H1 (cell line): ENCODE data around the gene ERVFRD-1. TPM values are rescaled to one million over a fixed set of nuclear protein-coding genes. Genes with fewer than 3 reads are reported as not detected.

Source experiments
- CTCF ChIA-PET: fragments of 300-600 bp; sonication (Branson Sonifier 250); formaldehyde crosslinking; loops from one replicate; lab custom pipeline; 2021; ENCODE audit not compliant: partially characterized antibody; lab: Charles Lee
- POLR2A ChIA-PET: fragments of 300-600 bp; sonication (Branson Sonifier 250); formaldehyde crosslinking; loops from one replicate; lab custom pipeline; 2021; ENCODE audit warnings: inconsistent platforms; ENCODE audit not compliant: partially characterized antibody; lab: Charles Lee
- DNase-seq, 2 experiments: peaks; one replicate each; pipeline versions ENCODE4 v3.0.0 to v3.0.0-alpha.2; 2010 to 2022; ENCODE audit warnings: low spot score in 2 of 2, low read depth in 1 of 2, mixed read lengths in 1 of 2
- FAIRE-seq: peaks from 2 replicates; lab custom pipeline; 2011; peaks lifted over from hg19 to GRCh38; lab: Jason Lieb, UNC
- H2AFZ ChIP-seq: 2 replicates; pipeline ENCODE4 v1.8.1; 2012; ENCODE audit warnings: low read length, inconsistent platforms
- H2AK5ac ChIP-seq: 2 replicates; pipeline ENCODE4 v1.6.1; 2013; ENCODE audit warnings: low read depth, low read length
- H2BK120ac ChIP-seq: replicated peaks from 2 replicates; pipeline ENCODE3; 2013; ENCODE audit warnings: low read depth, low read length, inconsistent platforms
- H2BK12ac ChIP-seq: 2 replicates; pipeline ENCODE4 v1.6.1; 2013; ENCODE audit warnings: low read depth, low read length
- H2BK15ac ChIP-seq: 2 replicates; pipeline ENCODE4 v1.6.1; 2013; ENCODE audit warnings: low read length
- H2BK20ac ChIP-seq: 2 replicates; pipeline ENCODE4 v1.6.1; 2013; ENCODE audit warnings: low read length
- H2BK5ac ChIP-seq: 2 replicates; pipeline ENCODE4 v1.6.1; 2013; ENCODE audit warnings: low read depth, low read length
- H3K14ac ChIP-seq: 2 replicates; pipeline ENCODE4 v1.6.1; 2013; ENCODE audit warnings: inconsistent platforms; ENCODE audit not compliant: insufficient read length
- H3K18ac ChIP-seq: 2 replicates; pipeline ENCODE4 v1.6.1; 2013; ENCODE audit warnings: low read length; ENCODE audit errors: extremely low read depth
- H3K23ac ChIP-seq: 2 replicates; pipeline ENCODE4 v1.6.1; 2013; ENCODE audit warnings: inconsistent platforms; ENCODE audit not compliant: insufficient read length
- H3K23me2 ChIP-seq: 2 replicates; pipeline ENCODE4 v1.6.1; 2013; ENCODE audit warnings: low read depth, low read length
- H3K27ac ChIP-seq: 2 replicates; pipeline ENCODE4 v1.6.1; 2011; ENCODE audit warnings: low read depth, low read length, inconsistent platforms
- H3K27me3 ChIP-seq, 4 experiments: replicated peaks in 1 of 4; 1 replicate in 1 of 4; 2 replicates in 3 of 4; pipeline versions ENCODE4 v1.6.1 to v1.8.1; 2011 to 2013; ENCODE audit warnings: low read length in 3 of 4, mild to moderate bottlenecking in 3 of 4, inconsistent platforms in 2 of 4, mixed read lengths in 2 of 4, moderate library complexity in 1 of 4; ENCODE audit not compliant: control insufficient read depth in 3 of 4, insufficient read depth in 3 of 4; ENCODE audit errors: extremely low read depth in 1 of 4
- H3K36me3 ChIP-seq, 4 experiments: 2 replicates each; pipeline versions ENCODE4 v1.6.1 to v1.8.1; 2011 to 2013; ENCODE audit warnings: mild to moderate bottlenecking in 4 of 4, low read length in 3 of 4, moderate library complexity in 2 of 4, control low read depth in 1 of 4, inconsistent platforms in 1 of 4; ENCODE audit not compliant: insufficient read depth in 4 of 4, control insufficient read depth in 2 of 4
- H3K4ac ChIP-seq: replicated peaks from 2 replicates; pipeline ENCODE3; 2013; ENCODE audit warnings: low read length, low read depth, mixed read lengths, inconsistent platforms; ENCODE audit not compliant: insufficient read length
- H3K4me1 ChIP-seq, 4 experiments: replicated peaks in 1 of 4; 1 replicate in 1 of 4; 2 replicates in 3 of 4; pipeline versions ENCODE4 v1.6.1 to v1.8.1; 2011 to 2013; ENCODE audit warnings: low read length in 3 of 4, inconsistent platforms in 2 of 4, mixed read lengths in 1 of 4; ENCODE audit not compliant: insufficient read depth in 4 of 4, control insufficient read depth in 3 of 4
- H3K4me2 ChIP-seq, 2 experiments: 2 replicates each; pipeline versions ENCODE4 v1.6.1 to v1.8.1; 2011 to 2013; ENCODE audit warnings: low read depth in 2 of 2, low read length in 2 of 2, control low read depth in 1 of 2, inconsistent platforms in 1 of 2, mild to moderate bottlenecking in 1 of 2; ENCODE audit not compliant: insufficient read depth in 1 of 2
- H3K4me3 ChIP-seq, 4 experiments: fragments of 200-600, 300-600 bp in 1 of 4; sonication (generic), shearing (Covaris generic), sonication (Bioruptor Twin) in 1 of 4; 2 replicates each; pipeline versions ENCODE4 v1.5.1 to v1.8.1; 2011 to 2016; ENCODE audit warnings: low read length in 4 of 4, low read depth in 3 of 4, control low read depth in 2 of 4, inconsistent platforms in 2 of 4, mild to moderate bottlenecking in 2 of 4, mixed read lengths in 1 of 4, moderate library complexity in 1 of 4; ENCODE audit not compliant: insufficient read depth in 2 of 4; ENCODE audit errors: extremely low read depth in 1 of 4
- H3K56ac ChIP-seq: replicated peaks from 2 replicates; pipeline ENCODE3; 2013; ENCODE audit warnings: low read depth, mild to moderate bottlenecking, mixed read lengths, low read length, inconsistent platforms; ENCODE audit not compliant: insufficient read length
- H3K79me1 ChIP-seq: 2 replicates; pipeline ENCODE4 v1.6.1; 2013; ENCODE audit warnings: low read depth, low read length, control low read depth
- H3K79me2 ChIP-seq, 2 experiments: 2 replicates each; pipeline versions ENCODE4 v1.6.1 to v1.8.1; 2012 to 2013; ENCODE audit warnings: low read length in 2 of 2, mild to moderate bottlenecking in 2 of 2, inconsistent platforms in 1 of 2; ENCODE audit not compliant: insufficient read depth in 2 of 2, control insufficient read depth in 1 of 2
- H3K9ac ChIP-seq, 4 experiments: replicated peaks in 1 of 4; 1 replicate in 1 of 4; 2 replicates in 3 of 4; pipeline versions ENCODE4 v1.6.1 to v1.8.1; 2011 to 2013; ENCODE audit warnings: low read depth in 3 of 4, low read length in 3 of 4, control low read depth in 2 of 4, mild to moderate bottlenecking in 2 of 4, moderate library complexity in 2 of 4, inconsistent platforms in 1 of 4; ENCODE audit errors: extremely low read depth in 1 of 4
- H3K9me3 ChIP-seq, 2 experiments: 2 replicates each; pipeline versions ENCODE4 v1.6.1 to v1.8.1; 2012 to 2013; ENCODE audit warnings: mild to moderate bottlenecking in 2 of 2, moderate library complexity in 2 of 2, control low read depth in 1 of 2, inconsistent platforms in 1 of 2, low read depth in 1 of 2, low read length in 1 of 2, mixed read lengths in 1 of 2; ENCODE audit not compliant: insufficient read depth in 2 of 2
- H4K20me1 ChIP-seq, 2 experiments: replicated peaks in 1 of 2; 2 replicates each; pipeline versions ENCODE3 to v1.8.1; 2011 to 2013; ENCODE audit warnings: inconsistent platforms in 2 of 2, low read length in 2 of 2, mild to moderate bottlenecking in 1 of 2; ENCODE audit not compliant: insufficient read depth in 2 of 2, control insufficient read depth in 1 of 2
- H4K5ac ChIP-seq: 2 replicates; pipeline ENCODE4 v1.6.1; 2013; ENCODE audit warnings: low read length, low read depth, mixed read lengths, inconsistent platforms; ENCODE audit not compliant: insufficient read length
- H4K8ac ChIP-seq: 2 replicates; pipeline ENCODE4 v1.8.0; 2013; ENCODE audit warnings: mild to moderate bottlenecking, moderate library complexity, low read length, inconsistent platforms; ENCODE audit not compliant: insufficient read depth; ENCODE audit errors: extremely low read depth
- H4K91ac ChIP-seq: replicated peaks from 2 replicates; pipeline ENCODE3; 2013; ENCODE audit warnings: low read length, mixed read lengths, inconsistent platforms; ENCODE audit not compliant: insufficient read length
- BRCA1 ChIP-seq: IDR thresholded peaks from 2 replicates; pipeline ENCODE4 v1.6.1; 2012; ENCODE audit warnings: low read depth, low read length, improper control_type of control experiment
- CBX5 ChIP-seq: fragments of 300-800, 300-1000 bp; sonication (generic); IDR thresholded peaks from 2 replicates; pipeline ENCODE4 v1.7.1; 2016; ENCODE audit warnings: antibody characterized with exemption, low read length, low read depth
- GABPA ChIP-seq: IDR thresholded peaks from 2 replicates; pipeline ENCODE4 v1.6.1; 2011; ENCODE audit warnings: mild to moderate bottlenecking, low read length, moderate library complexity, borderline replicate concordance; ENCODE audit not compliant: insufficient read depth
- GTF2F1 ChIP-seq: IDR thresholded peaks from 2 replicates; pipeline ENCODE4 v1.6.1; 2012; ENCODE audit warnings: low read depth, low read length, improper control_type of control experiment, borderline replicate concordance
- HDAC2 ChIP-seq, 2 experiments: fragments of 300-600 bp in 1 of 2; sonication (generic) in 1 of 2; IDR thresholded peaks; 2 replicates each; pipeline ENCODE4 v1.6.1; 2011 to 2012; ENCODE audit warnings: low read depth in 2 of 2, low read length in 2 of 2, mild to moderate bottlenecking in 2 of 2, moderate library complexity in 2 of 2, borderline replicate concordance in 1 of 2, inconsistent platforms in 1 of 2
- JUND ChIP-seq: IDR thresholded peaks from 2 replicates; pipeline ENCODE4 v1.6.1; 2011; ENCODE audit warnings: mild to moderate bottlenecking, improper control_type of control experiment, low read length
- MAFK ChIP-seq: IDR thresholded peaks from 2 replicates; pipeline ENCODE4 v1.6.1; 2012; ENCODE audit warnings: low read depth, mild to moderate bottlenecking, improper control_type of control experiment, low read length
- POLR2AphosphoS5 ChIP-seq: IDR thresholded peaks from 2 replicates; pipeline ENCODE4 v1.6.1; 2011; ENCODE audit warnings: low read depth, low read length
- POU5F1 ChIP-seq: IDR thresholded peaks from 2 replicates; pipeline ENCODE4 v1.6.1; 2011; ENCODE audit warnings: low read depth, mild to moderate bottlenecking, low read length, moderate library complexity
- RBBP5 ChIP-seq: IDR thresholded peaks from 2 replicates; pipeline ENCODE4 v1.7.1; 2012; ENCODE audit warnings: low read depth, mild to moderate bottlenecking, inconsistent platforms, low read length, moderate library complexity, borderline replicate concordance
- RFX5 ChIP-seq: IDR thresholded peaks from 2 replicates; pipeline ENCODE4 v1.6.1; 2011; ENCODE audit warnings: low read depth, low read length, improper control_type of control experiment, borderline replicate concordance
- SUZ12 ChIP-seq: fragments of 200-600 bp; sonication (generic); IDR thresholded peaks from 2 replicates; pipeline ENCODE4 v1.6.1; 2012; ENCODE audit warnings: mild to moderate bottlenecking, inconsistent platforms, low read length, moderate library complexity, mixed read lengths
- TBP ChIP-seq: IDR thresholded peaks from 2 replicates; pipeline ENCODE4 v1.6.1; 2011; ENCODE audit warnings: low read depth, low read length, improper control_type of control experiment
- WGBS, 2 experiments: shearing (Covaris generic) in 1 of 2; methylation state at CpG; one replicate each; pipeline versions ENCODE4 v1.1.6 to v1.1.7; 2013 to 2015; ENCODE audit warnings: low lambda C conversion rate in 2 of 2, mixed read lengths in 2 of 2, inconsistent platforms in 1 of 2, low coverage in 1 of 2, missing lambda C conversion rate in 1 of 2; ENCODE audit not compliant: insufficient replicate concordance in 2 of 2, insufficient coverage in 1 of 2, insufficient read length in 1 of 2; ENCODE audit errors: extremely low coverage in 1 of 2, missing lambda C conversion rate in 1 of 2; 5-methylcytosine and 5-hydroxymethylcytosine counted together
- polyA plus RNA-seq, 7 experiments: library from polyadenylated mRNA; depleted of rRNA in 3 of 7; stranded (reverse) in 5 of 7; unstranded in 2 of 7; fragments of >200 nt in 5 of 7; fragments of 200-250 nt in 2 of 7; gene quantifications; 1 replicate in 5 of 7; 2 replicates in 1 of 7; 4 replicates in 1 of 7; pipeline versions ENCODE4 v1.2.1 to v1.2.3, GENCODE V29; 2011 to 2013; ENCODE audit warnings: missing spikeins in 2 of 7, mixed read lengths in 2 of 7
- total RNA-seq: library from RNA; stranded (reverse); fragmentation: NEBNext Ultra II Directional; extraction: Animal tissue kit (Norgen Biotek cat#: 25700); gene quantifications from 2 replicates; pipeline ENCODE4 v1.2.1, GENCODE V29; 2021

The ERVFRD-1 gene
- total and polyA plus RNA-seq, 2 of the 8 experiments (the other 6 are each of a cell fraction or from before 2014, with no cell fraction given): not detected

GRCh38 chr6:11121851-11122250, 10.3 kb upstream of the ERVFRD-1 start:
- FAIRE-seq (no peak), DNase-seq (no peak)
- POLR2A ChIA-PET: no interaction called here
- peaks cover 0 to 5% (median 2%) of the 10 kb centered on the region in 4 experiments; a peak in 3 of 7 replicates for H3K4me1 ChIP-seq
- no peak overlapping the region for H2BK5ac ChIP-seq
- H3K4me2 ChIP-seq: no peak overlapping the region
- no peak overlapping the region for H4K5ac ChIP-seq
- no peak overlapping the region for H3K9ac ChIP-seq
- H3K18ac ChIP-seq: no peak overlapping the region
- no peak overlapping the region for H2AK5ac ChIP-seq
- H2BK20ac ChIP-seq: no peak overlapping the region
- H3K23ac ChIP-seq: no peak overlapping the region
- H4K8ac ChIP-seq: no peak overlapping the region
- H3K79me2 ChIP-seq: peaks cover 0 to 49% of the 10 kb centered on the region in 2 experiments; a peak in 2 of 4 replicates
- TF ChIP-seq TBP: no peak
- no peak for TF ChIP-seq HDAC2 (IDR thresholded peaks at IDR 0.05; ENCODE audit: borderline replicate concordance in 1 of 2, low read depth in 2 of 2, low read length in 2 of 2)
- no peak for TF ChIP-seq SUZ12
- TF ChIP-seq JUND: no peak
- no peak for TF ChIP-seq RFX5
- no peak for TF ChIP-seq CBX5
- TF ChIP-seq POU5F1: no peak
- no peak for TF ChIP-seq RBBP5
- TF ChIP-seq MAFK: no peak
- TF ChIP-seq BRCA1: no peak
- no peak for TF ChIP-seq POLR2AphosphoS5
- TF ChIP-seq GTF2F1: no peak
- no peak for TF ChIP-seq GABPA
- TF ChIP-seq, all 59 proteins: peak for 0
- no peak overlapping the region for H3K4ac ChIP-seq
- no peak overlapping the region for H4K91ac ChIP-seq
- no peak overlapping the region for H3K14ac ChIP-seq
- no peaks in the 10 kb centered on the region for H3K36me3 ChIP-seq
- no peaks in the 10 kb centered on the region for H3K27me3 ChIP-seq
- peaks cover 0 to 5% of the 10 kb centered on the region in 2 experiments for H4K20me1 ChIP-seq
- no peaks in the 10 kb centered on the region for H3K9me3 ChIP-seq
- H3K56ac ChIP-seq: no peak overlapping the region
- no peak overlapping the region for H3K27ac ChIP-seq
- H3K23me2 ChIP-seq: no peaks in the 10 kb centered on the region
- no peak overlapping the region for H2BK15ac ChIP-seq
- CTCF ChIA-PET: interaction anchor here (0.6 to 1.2 kb wide), 2 partner anchors 374 to 642 kb away, joined by 3 read pairs; no protein-coding TSS in a partner anchor
- no peak overlapping the region for H3K4me3 ChIP-seq
- H2BK120ac ChIP-seq: no peak overlapping the region
- H3K79me1 ChIP-seq: no peaks in the 10 kb centered on the region; the same call in 1 of the 2 replicates
- 93% methylated on average over 2 of the region's 2 CpGs; no CpG with 5 or more reads in 1 of the 2 experiments for WGBS, 2 experiments
- no peak overlapping the region for H2BK12ac ChIP-seq
- no peak overlapping the region for H2AFZ ChIP-seq
